Hematopoietic multipotent progenitor cell treated with erythropoietin and hydrocortisone succinate and interleukin-3 and kit ligand, for 8 days (in vitro differentiated cells): ENCODE data around the gene RAB25.
"Not testable (repeated sequence)": the region's sequence is repeated elsewhere in the genome, so short reads cannot be mapped to it uniquely, and the experiment has no call there.

Source experiments
- DNase-seq: peaks from one replicate; pipeline ENCODE4 v3.0.0-alpha.2; 2015

Gene RAB25

DNA sequence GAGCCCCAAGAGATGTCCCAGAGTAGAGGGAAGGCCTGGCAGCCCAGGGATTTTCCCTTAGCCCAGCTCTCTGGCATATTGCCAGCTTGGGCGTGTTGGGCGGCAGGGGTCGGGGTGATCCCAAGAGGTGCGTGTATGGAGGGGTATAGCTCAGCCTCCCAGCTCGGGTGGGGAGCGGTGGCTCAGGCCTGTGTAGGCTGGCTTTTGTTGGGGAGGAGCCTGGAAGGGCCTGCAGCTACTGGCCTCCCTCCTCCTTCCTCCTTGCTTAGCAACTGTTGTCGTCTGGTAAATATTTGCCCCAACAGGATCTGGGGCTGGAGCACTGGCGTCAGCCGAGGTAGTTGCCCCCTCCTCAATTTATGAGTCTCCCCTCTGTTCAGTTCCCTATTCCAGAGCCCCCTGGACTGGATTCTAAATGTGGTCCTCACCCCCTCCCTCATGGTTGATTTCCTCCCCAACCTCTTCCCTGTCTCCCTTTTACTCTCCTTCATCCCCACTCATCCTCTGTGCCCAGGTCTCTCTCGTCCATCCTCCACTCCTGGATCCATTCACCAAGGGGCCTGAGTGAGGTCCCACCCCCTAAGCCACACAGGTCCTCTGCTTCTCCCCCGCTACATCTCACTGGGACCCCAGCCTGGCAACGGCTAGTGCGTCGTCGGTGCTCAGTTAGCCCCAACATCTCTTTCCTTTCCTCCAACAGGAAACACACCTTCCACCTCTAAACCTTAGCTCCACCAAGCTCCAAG is 43.3 kb downstream of the RAB25 start:
- DNase-seq: peak; percentile 88

DNA sequence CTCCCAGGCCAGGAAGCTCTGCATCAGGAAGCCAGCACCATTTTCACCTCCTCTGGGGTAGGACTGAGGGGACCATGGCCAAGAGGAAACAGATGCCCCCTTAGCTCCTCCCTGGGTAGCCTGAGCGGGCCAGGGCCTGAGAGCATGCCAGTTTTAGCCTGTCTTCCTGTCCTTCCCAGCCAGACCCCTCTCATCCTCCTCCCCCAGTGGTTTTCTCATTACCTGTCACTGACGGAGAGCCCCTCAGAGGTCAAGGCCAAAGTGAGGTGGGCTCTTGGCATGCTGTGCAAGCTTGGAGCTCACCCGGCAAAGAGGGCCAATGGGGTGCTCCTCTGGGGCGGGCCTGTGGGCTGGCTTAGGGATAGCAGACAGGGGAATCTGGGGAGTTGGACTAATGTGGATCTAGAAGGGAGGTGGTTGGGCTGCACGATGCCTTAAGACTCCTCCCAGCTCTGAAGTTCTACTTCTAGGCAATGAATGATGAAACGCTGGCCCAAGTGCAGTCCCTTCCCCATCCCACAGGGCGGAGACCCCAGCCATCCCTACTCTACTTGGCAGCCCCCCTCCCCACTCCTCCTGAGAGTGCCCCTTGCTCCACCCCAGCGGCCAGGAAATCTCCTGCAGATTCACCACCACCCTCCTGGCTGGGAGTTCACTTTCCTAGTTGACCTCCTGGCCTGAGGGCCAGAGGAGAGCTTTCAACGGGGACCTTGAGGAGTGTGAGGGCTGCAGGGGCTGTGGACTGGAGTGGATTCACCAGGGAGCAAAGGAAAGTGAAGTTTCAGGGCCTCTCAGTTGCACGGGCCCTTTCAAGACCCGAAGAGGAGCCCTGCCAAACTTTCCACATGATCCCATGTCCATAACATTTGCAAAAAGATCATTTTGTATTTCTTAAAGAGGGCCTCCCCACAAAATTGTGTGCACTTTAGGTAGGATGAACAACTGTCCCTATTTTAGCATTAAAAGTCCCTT is 44.2 kb downstream of the RAB25 start:
- DNase-seq: peak; percentile 64

DNA sequence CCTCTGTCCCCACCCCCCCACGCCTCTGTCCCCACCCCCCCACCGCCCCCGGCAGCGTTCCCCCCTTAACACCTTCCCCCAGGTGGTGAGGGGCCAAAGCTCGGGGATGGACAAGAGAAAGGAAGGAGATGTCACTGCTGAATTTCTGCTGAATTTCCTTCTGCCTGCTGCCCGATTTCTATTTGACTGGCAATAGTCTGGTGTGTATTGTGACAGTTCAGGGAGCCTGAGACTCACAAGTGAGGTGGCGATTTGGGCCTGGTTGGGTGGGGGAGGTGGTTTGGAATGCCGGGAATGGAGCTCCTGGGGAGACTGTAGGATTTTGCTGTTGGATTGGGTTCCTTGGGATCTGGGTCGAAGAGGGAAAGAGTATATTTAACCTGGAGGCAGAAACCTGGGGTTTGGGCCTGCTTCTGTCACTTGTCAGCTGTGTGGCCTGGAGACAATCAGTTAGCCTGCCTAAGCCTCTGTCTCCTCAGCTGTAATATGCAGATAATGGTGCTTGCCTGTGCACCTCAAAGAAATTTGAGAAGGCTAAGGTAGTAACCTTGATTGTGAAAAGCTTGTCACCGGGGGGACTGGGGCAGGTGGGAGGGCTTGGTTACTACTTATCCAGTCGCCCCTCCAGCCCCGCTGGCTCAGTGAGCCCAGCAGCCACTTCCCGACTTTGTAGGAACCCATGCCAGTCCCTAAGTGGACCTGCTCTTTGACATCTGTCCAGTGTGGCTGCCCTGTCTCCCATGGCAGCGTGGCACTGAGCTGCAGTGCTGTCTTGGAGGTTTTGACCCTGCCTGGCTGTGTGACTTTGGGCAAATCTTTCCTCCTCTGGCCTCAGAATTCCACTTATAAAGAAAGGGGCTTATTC is 45.9 kb downstream of the RAB25 start:
- peak; percentile 64 for DNase-seq

DNA sequence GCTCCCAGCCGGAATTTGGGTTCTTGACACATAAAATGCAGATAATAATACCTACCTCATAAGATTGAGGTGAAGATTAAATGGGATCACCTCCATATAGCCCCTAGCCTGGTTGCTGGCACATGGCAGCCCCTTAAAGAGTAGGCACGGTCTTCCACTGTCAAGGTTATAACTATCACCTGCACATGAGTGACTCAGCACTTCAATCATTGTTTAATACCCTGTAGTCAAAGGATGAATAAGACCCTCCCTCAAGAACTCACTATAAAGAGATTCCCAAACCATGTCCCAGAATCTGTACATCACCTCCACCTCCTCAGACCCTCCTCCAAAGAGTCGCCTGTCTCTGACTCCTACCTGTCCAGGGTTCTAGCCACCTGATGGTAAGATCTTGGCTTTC is 47.1 kb downstream of the RAB25 start:
- DNase-seq: no peak

DNA sequence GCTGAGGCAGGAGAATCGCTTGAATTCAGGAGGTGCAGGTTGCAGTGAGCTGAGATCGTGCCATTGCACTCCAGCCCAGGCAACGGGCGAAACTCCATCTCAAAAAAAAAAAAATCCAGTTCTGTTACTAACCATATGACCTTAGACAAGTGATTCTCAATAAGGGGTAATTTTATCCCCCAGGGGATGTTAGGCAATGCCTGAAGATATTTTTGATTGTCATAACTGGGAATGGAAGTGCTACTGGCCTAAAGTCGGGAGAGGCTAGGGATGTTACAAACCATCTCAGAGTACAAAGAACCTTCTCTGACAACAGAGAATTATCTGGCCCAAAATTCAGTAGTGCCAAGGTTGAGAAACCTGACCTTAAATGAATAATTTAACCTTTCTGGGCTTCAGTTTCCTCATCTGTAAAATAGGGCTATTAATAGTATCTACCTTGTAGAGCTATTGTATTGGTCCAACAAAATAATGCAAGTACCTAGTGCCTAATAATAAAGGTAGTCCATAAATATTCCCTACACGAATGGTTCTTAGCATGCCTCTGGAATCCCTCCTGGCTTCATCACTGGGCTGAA is 47.8 kb downstream of the RAB25 start:
- no peak for DNase-seq

DNA sequence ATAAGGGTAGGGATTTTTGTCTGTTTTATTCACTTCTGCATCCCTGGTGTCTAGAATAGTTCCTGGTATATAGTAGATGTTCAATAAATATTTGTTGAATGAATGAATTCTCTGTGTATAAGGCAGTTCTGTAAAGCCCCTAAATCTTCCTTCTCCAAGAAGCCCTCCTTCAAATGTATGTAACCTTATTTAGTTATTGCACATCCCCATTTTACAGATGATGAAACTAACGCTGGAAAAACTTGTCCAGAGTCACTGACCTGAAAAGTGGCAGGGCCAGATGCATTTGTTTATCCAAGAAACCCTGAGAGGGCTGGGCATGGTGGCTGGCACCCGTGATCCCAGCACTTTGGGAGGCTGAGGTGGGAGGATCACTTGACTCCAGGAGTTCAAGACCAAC is 49.3 kb downstream of the RAB25 start:
- no peak for DNase-seq

DNA sequence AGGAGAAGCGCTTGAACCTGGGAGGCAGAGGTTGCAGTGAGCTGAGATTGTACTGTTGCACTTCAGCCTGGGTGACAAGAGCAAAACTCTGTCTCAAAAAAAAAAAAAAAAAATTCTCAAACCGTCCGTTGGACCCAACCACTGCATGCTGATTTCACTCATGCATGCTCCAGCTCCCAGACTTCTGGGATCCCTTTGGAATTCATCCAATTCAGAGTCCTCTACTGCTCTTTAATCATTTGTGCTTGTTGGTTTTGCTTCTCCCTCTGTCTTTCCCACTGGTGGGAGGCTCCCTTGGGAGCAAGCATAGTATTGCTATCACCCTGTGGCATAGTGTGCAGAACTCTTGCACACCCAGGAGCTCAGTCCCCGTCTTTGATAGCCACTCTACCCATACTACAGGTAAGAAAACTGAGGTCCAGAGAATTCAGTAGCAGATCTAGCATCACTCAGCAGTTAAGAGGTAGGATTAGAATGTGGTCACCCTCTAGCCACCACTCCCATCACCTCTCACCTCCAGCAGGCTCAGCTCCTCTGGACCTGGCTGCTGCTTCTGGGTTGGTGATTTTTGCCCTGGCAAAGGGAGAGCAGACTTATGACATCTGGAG is 50.5 kb downstream of the RAB25 start:
- DNase-seq: no peak

DNA sequence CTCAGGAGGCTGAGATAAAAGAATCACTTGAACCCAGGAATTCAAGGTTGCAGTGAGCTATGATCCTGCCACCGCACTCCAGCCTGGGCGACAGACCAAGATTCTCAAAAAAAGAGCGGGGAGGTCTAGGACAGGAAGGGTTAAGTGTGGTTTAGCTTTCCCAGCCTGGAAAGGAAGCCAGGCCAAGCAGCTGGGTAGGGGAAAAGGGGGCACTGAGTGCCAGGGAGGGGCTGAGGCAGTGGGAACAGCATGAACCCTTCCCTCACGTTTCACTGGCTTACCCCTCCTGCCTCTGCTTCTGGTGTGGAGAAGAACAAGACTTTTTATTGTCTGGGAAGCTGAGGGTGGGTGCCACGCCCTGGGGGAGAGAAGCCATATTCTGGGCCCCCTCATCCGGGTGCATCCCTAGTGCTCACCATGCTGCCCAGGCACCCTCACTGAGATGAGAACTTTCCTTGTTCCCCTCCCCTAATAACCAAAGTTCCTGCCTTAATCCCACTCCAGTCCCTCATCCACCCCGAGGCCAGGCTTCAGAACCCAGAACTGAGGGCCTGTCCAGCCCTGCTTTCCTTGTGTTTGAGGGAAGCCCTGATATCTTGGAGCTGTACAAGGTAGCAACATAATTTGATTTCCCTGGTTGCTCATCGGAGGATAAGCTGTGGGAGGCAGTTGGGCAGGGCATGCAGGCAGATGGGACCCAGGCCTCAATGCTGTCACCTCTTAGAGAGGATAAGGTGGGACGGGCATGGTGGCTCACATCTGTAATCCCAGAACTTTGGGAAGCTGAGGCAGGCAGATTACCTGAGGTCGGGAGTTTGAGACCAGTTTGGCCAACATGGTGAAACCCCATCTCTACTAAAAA is 51.5 kb downstream of the RAB25 start:
- no peak for DNase-seq

DNA sequence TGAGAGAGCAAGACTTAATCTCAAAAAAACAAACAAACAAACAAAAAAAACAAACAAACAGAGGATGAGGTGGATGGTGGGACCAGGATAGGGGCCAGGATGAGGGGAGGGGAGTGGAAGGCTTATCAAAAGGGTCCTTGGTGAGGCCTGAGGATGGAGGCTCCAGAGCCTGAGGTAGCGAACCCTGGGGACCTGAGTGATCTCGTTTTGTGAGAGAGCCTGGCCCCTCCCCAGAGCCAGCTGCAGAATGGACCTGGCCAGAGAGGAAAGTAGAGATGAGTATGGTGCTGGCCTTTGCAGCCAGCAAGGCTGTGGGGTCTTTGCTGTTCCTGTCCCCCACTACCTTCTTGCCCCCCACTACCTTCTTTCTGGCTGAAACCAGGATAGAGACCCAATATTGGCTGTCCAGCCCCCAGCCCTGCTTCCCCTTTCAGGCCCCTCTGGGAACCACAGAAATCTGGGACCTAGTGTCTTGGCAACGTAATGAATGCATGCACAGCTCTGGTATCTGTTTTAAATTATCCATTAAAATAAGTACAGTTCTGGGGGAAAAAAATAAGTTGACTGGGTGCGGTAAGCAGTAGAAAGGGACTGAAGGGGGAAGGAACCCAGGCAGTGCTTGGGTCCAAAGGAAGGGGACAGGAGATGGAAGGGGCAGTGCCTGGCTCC is 52.5 kb downstream of the RAB25 start:
- no peak for DNase-seq

DNA sequence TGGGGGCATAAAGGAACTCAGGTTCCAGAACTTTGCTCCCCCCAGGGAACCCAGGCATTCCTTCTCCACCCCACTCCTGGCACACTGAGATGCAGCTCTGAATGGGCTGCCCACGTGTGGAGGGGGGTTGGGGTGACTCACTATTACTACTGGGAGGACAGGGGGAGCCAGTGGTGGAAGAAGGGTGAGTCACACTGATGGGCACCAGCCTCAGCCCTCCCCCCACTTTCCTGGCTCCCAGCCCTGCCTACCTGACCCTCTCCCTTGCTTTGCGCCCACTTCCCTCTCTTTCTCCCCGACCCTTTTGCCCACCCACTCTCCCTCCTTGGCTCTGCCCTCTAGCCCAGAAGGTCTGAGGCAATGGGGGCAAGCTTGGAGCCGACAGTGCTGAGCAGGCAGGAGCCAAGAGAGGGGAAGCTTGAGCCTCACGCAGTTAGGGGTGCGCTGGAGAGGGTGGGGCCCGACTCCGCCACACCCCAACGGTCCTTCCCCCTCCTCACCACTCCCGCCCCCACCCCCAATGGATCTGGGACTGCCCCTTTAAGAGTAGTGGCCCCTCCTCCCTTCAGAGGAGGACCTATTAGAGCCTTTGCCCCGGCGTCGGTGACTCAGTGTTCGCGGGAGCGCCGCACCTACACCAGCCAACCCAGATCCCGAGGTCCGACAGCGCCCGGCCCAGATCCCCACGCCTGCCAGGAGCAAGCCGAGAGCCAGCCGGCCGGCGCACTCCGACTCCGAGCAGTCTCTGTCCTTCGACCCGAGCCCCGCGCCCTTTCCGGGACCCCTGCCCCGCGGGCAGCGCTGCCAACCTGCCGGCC is 53.4 kb downstream of the RAB25 start, which contains the start of gene LMNA:
Gene LMNA (plus strand): TSS at position 611 of the 818 bp plus-strand sequence. CDS start 208 bp downstream, outside the sequence.
- DNase-seq: peak; percentile 95

DNA sequence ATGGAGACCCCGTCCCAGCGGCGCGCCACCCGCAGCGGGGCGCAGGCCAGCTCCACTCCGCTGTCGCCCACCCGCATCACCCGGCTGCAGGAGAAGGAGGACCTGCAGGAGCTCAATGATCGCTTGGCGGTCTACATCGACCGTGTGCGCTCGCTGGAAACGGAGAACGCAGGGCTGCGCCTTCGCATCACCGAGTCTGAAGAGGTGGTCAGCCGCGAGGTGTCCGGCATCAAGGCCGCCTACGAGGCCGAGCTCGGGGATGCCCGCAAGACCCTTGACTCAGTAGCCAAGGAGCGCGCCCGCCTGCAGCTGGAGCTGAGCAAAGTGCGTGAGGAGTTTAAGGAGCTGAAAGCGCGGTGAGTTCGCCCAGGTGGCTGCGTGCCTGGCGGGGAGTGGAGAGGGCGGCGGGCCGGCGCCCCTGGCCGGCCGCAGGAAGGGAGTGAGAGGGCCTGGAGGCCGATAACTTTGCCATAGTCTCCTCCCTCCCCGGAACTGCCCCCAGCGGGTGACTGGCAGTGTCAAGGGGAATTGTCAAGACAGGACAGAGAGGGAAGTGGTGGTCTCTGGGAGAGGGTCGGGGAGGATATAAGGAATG is 54.1 kb downstream of the RAB25 start:
- peak; percentile 48 for DNase-seq

DNA sequence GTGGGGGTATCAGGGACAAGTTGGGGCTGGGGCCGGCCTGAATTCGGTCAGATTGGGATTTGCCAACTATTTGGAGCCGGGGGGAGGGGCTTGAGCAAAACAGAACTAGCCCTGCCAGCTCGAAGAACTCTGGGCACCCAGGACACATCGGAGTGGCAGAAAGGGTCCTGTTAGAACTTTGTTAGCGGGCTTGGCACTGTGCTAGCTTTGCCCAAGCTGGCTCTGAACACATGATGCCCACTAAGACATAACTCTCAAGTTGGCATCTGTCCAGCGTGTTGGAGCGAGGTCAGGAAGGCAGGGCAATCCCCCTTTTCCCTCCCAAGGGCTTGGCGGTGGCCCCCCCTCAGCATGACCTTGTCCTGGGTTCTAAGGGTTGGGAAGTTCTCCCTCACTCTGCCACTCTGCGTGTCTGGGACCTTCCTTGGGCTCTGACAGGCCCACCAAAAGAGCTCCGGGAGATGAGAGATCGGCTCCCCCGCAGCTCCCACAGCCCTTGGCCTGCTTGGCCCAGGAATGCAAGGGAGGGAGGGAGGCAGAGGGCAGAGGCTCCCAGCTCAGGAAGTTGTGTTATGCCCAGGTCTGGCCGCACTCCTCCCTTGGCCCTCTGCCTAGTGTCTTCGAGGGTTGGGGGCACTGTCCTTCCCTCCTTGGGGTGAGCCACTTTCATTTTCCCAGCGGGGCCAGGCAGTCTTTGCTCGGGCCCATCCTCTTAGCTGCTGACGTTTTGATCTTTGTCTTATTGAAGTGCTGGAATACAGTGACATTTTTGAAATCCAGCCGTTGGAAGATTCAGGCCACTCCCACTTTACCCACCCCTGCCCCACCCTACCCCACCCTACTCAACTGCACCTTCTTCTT is 54.8 kb downstream of the RAB25 start:
- peak; percentile 74 for DNase-seq

DNA sequence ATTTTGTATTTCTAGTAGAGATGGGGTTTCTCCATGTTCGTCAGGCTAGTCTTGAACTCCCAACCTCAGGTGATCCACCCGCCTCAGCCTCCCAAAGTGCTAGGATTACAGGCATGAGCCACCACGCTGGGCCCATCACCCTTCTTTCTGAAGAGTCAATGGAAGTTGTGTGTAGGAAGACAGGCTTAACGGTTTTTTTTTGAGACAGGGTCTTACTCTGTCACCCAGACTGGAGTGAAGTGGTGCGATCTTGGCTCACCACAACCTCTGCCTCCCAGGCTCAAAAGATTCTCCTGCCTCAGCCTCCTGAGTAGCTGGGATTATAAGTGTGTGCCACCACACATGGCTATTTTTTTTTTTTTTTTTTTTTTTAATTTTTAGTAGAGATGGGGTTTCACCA is 55.8 kb downstream of the RAB25 start:
- not testable (repeated sequence) for DNase-seq

DNA sequence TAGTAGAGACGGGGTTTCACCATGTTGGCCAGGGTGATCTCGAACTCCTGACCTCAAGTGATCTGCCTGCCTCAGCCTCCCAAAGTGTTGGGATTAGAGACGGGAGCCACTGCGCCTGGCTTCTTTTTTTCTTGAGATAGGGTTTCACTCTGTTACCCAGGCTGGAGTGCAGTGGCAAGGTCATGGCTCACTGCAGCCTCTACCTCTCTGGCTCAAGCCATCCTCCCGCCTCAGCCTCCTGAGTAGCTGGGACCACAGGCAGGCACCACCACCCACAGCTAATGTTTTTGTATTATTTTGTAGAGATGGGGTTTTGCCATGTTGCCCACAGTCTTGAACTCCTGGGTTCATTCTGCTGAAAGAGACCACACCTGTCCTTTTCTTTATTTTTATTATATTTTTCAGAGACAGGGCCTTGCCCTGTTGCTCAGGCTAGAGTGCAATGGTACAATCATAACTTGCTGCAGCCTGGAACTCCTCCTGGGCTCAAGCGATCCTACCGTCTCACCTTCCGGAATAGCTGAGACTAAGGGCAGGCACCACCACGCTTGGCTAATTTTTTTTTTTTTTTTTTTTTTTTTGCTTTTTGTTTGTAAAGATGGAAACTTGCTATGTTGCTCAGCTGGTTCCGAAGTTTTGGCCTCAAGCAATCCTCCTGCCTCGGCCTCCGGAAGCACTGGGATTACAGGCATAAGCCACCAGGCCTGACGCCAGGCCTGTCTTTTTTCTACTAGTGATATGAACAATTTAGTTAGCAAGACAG is 56.6 kb downstream of the RAB25 start:
- no peak for DNase-seq

DNA sequence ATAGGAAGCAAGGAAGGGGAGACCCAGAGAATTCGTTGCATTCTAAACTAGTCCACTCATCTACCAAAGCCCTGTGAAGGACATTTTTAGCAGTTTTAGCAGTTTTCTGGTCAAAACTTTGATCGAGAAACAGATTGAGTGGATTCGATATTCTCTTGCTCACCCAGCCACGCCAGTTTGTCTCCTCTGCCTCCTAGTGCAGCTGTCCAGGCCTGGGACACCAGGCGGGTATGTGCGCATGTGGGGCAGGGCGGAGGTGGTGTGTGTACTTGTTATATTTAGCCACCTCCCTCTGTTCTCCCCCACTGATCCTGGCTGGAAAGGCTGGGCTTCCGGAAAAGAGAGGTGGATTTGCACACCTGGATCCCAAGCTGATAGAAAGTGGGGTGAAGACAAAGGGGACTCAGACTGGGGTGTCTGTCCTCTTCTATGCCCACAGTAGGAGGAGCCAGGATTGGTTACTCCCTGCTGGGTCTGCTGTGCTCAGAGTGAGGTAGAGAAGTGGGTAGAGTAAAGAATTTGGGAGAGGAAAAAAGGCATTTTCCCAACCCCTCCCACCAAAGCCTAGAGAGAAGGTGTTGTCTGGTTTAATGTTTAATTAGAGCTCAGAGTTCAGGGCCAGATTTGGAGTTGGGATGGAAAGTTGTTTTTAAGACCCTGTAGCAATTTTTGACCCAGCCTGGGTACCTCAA is 57.4 kb downstream of the RAB25 start:
- no peak for DNase-seq

DNA sequence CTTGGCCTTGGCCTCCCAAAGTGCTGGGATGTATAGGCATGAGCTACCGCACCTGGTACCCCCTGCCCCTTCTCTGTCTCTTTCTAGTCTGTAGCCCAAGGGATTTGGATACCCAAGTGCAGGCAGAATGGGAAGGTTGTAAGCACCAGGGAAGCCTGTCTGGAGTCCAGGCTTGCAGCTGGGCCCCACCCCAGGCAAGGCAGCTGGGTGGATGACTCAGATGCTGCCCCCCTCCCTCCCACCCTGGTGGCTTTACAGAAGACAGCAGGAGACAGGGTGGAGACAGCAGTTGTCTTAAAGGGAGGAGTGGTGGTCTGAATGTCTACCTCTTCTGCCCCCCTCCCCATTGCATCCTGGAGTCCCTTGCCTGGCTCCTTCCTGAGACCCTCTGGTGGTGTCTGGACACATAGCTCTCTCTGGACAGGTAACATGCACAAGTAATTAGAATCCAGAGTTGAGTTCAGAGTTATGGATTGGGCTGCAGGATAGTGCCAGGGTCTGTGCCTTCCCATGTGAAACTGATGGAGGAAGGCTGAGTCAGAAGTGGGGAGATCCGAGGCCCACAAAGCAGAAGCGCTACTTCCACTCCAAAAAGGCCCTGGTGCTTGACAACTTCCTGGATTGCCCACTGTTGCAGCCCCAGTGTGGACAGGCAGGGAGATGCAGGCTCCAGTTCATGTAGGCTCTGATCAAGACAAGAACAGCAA is 58.7 kb downstream of the RAB25 start:
- DNase-seq: peak; percentile 60
